Measurements from ENCODE around the gene NT5DC2.

NT5DC2 gene

GRCh38 chr3:52533623-52534280 is at the start of gene NT5DC2:
Gene NT5DC2 (minus strand): TSS chr3:52533857. CDS start chr3:52533737, 120 bp downstream.
- DNase-seq = peak; percentile 77

- DNase-seq = no peak
Observed at GRCh38 chr3:52574056-52574965, 40.7 kb upstream of the NT5DC2 start.

GRCh38 chr3:52572221-52572620 is 38.6 kb upstream of the NT5DC2 start:
- DNase-seq = peak; percentile 35

GRCh38 chr3:52570076-52570475 is 36.4 kb upstream of the NT5DC2 start:
- no peak for DNase-seq

GRCh38 chr3:52568069-52568468 is 34.4 kb upstream of the NT5DC2 start:
- DNase-seq = no peak

- no peak for DNase-seq
Observed at GRCh38 chr3:52563984-52564383, 30.3 kb upstream of the NT5DC2 start.

- DNase-seq = no peak
Observed at GRCh38 chr3:52561028-52561747, 27.5 kb upstream of the NT5DC2 start.

GRCh38 chr3:52558436-52558835 is 24.8 kb upstream of the NT5DC2 start:
- DNase-seq = no peak

- DNase-seq = no peak
Observed at GRCh38 chr3:52557011-52557960, 23.6 kb upstream of the NT5DC2 start.

- DNase-seq = no peak
Observed at GRCh38 chr3:52555056-52555455, 21.4 kb upstream of the NT5DC2 start.

- no peak for DNase-seq
Observed at GRCh38 chr3:52554026-52554755, 20.5 kb upstream of the NT5DC2 start.

GRCh38 chr3:52552089-52552488 is 18.4 kb upstream of the NT5DC2 start:
- no peak for DNase-seq

GRCh38 chr3:52551118-52551517 is 17.5 kb upstream of the NT5DC2 start:
- no peak for DNase-seq

- DNase-seq = no peak
Observed at GRCh38 chr3:52547143-52547542, 13.5 kb upstream of the NT5DC2 start.

GRCh38 chr3:52546111-52546901 is 12.6 kb upstream of the NT5DC2 start:
- no peak for DNase-seq

GRCh38 chr3:52544937-52545336 is 11.3 kb upstream of the NT5DC2 start:
- no peak for DNase-seq

GRCh38 chr3:52541050-52541449 is 7.4 kb upstream of the NT5DC2 start:
- no peak for DNase-seq

- DNase-seq = no peak
Observed at GRCh38 chr3:52539010-52539653, 5.5 kb upstream of the NT5DC2 start.

- no peak for DNase-seq
Observed at GRCh38 chr3:52537726-52538421, 4.2 kb upstream of the NT5DC2 start.
